Renal cortex interstitium (tissue), 11 donors: ENCODE results near the gene ATG9A. TPM values are rescaled to one million over a fixed set of nuclear protein-coding genes. Genes with fewer than 3 reads are reported as not detected.
A peak's percentile ranks its signal among the peaks of the same experiment; 100 is the strongest.

Experiments used
- DNase-seq, 11 donors: peaks; one replicate each; pipeline ENCODE4 v3.0.0-alpha.2; 2013; ENCODE audit warnings: low read depth in 9 of 11, low spot score in 4 of 11; ENCODE audit errors: extremely low read depth in 1 of 11
- polyA plus RNA-seq, 3 donors: library from polyadenylated mRNA; unstranded; fragments of 120-200 nt; gene quantifications; one replicate each; pipeline ENCODE4 v1.2.1, GENCODE V29; 2013; ENCODE audit not compliant: insufficient read length in 3 of 3

Gene ATG9A
- polyA plus RNA-seq, 3 donors: 43.7 to 48.2 (median 48.0) TPM

GRCh38 chr2:219243291-219243761 is 13.9 kb upstream of the ATG9A start:
- DNase-seq: no peak

DNA sequence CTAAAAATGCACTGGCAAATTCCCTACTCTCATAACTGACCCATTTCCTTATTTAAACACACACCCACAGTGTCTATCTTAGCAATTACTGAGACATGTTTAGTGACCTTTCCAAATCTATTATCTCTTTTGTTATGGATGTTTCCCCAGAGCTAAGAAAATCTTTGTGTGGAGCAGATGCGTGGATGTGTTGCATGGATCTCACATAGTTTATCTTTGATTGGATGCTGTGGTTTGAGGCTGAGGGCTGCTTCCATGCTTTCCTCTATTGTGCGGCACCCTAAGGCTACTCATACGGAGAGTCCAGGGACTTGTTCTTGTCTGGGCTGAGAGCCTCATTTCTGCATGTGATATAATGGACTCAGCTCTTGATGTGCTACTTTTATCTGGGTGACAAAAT is 4.9 kb upstream of the ATG9A start:
- no peak for DNase-seq

GRCh38 chr2:219230059-219230540 is 664 bp upstream of the ATG9A start:
- DNase-seq: no peak

DNA sequence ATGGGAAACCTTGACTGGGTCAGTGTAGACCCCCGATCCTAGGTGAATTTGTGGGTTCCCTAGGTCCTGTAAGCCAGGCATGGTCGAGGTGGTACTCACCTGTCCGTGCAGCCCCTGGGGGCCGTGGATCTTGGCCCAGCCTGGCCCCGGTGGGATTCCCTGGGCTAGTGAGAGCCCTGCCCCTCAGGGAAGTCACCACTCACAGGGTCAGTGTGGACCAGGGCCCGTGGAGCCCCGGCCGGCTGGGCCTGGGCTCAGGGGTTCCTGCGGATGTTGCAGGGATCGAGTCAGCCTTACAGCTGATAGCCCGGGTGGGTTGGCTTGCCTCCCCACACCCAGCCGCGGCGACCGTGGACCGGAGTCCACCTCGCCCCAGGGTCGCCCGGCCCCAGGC is 528 bp downstream of the ATG9A start:
- no peak for DNase-seq

- DNase-seq: no peak
Observed at GRCh38 chr2:219228041-219228910, 1.2 kb downstream of the ATG9A start.

GRCh38 chr2:219225350-219225749 is 4.1 kb downstream of the ATG9A start:
- no peak for DNase-seq

DNA sequence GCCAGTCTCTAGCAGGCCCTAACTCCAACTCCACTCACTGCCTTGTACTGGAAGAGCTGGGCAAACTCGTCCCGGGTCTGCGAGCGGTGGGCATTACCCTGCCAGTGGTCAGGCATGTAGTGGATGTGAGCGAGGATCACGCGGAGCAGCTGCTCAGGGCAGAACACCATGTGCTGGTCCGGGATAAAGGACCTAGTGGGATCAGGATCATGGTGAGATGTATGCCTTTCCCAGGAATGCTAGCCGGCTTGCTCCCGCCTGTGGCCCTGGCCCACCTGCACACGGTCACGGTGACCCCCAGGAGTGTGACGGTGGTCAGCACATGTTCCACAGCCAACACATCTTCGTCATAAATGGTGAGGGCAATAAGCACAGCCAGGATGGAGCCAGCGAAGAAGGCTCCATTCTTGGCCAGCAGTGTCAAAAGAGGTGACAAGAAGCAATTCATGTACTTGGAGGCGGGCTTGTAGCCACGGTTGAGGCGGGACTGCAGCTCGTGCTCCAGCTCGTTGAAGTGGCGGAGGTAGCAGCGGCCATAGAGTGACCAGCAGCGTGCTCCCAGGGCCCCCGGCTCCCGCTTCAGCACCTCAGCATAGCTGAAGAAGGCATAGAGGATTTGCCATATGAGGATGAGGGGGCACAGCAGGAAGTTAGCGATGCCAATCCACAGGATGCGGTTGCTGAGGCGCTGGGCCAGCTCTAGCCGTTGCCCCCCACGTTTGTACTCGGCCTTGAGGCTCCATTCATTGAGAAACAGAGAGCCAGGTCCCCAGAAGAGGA is 5.4 kb downstream of the ATG9A start:
- DNase-seq: no peak

GRCh38 chr2:219221957-219222518 is 7.4 kb downstream of the ATG9A start:
- no peak for DNase-seq

GRCh38 chr2:219220652-219221402 is 8.6 kb downstream of the ATG9A start:
- DNase-seq: no peak

- no peak for DNase-seq
Observed at GRCh38 chr2:219219784-219220532, 9.5 kb downstream of the ATG9A start.

GRCh38 chr2:219218732-219219701 is 10.4 kb downstream of the ATG9A start, which contains the start of gene ABCB6:
ABCB6 (minus strand) TSS chr2:219218958; CDS start chr2:219218673, 285 bp downstream.
- peak in 10 of 11 donors; percentile 85 to 94 (median 89) for DNase-seq

- peak in 2 of 11 donors; percentile 36 to 55 for DNase-seq
Observed at GRCh38 chr2:219218217-219218731, 11.2 kb downstream of the ATG9A start.

GRCh38 chr2:219216535-219216915 is 12.9 kb downstream of the ATG9A start:
- DNase-seq: no peak

GRCh38 chr2:219215871-219216534 is 13.4 kb downstream of the ATG9A start:
- DNase-seq: no peak

DNA sequence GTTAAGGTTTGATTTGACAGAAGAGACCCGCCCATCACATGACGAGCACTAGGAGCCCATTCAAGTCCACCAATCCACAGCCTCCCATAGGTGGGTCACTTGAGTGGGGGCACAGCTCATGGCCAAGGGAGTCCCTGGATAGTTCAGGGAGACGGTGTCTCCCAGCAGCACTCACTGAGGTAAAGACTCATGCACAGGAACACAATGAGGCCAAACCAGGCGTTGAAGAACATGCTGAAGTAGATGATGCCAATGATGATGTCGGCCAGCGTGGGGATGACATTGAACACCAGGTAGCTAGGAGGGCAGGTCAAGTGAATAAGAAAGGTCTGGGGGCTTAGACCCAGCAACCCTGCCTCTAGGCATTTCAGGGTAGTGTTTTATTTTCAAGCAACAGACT is 14.7 kb downstream of the ATG9A start:
- DNase-seq: no peak

DNA sequence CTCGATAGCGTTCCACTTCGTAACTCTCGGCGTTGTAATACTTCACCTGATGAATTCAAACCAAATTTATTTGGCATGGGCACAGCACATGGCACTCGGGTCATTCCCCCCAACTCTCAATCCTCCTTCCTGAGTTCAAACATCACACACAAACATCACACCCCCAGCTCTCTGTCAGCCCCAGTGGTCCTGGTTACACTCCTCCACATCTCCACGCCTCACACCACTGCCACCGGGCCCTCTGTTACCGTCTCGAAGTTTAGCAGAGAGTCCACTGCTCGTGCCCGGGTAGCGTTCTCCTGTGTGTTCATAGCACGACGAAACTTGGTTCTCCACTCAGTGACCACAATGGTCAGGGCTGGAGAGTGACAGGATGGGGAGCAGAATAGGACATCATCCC is 15.3 kb downstream of the ATG9A start:
- DNase-seq: no peak
